GM12878 (cell line): ENCODE results near the gene NLGN1. TPM values are rescaled to one million over a fixed set of nuclear protein-coding genes. Genes with fewer than 3 reads are reported as not detected.

Experiments used
- ATAC-seq: fragments of 200-7000 bp; cut with Tn5 transposase; 3 replicates; pipeline ENCODE4 v1.9.1; 2020; ENCODE audit warnings: mild to moderate bottlenecking, moderate library complexity
- BruUV-seq: library from RNA; stranded (reverse); fragments of 400-500 nt; replicated peaks from 2 replicates; lab custom pipeline; 2021; lab: Mats Ljungman, UMichigan
- CTCF ChIA-PET: fragments of 300-600 bp; sonication (Branson Sonifier 250); formaldehyde crosslinking; extraction: SDS; loops from one replicate; lab custom pipeline; 2021; ENCODE audit warnings: inconsistent platforms; lab: Yijun Ruan, JAX
- POLR2A ChIA-PET: fragments of 350-600 bp; formaldehyde crosslinking; extraction: SDS; loops from one replicate; lab custom pipeline; 2021; ENCODE audit warnings: inconsistent platforms; lab: Charles Lee
- RAD21 ChIA-PET: fragments of 300-600 bp; sonication (Branson Sonifier 250); formaldehyde crosslinking; loops from one replicate; lab custom pipeline; 2023; ENCODE audit warnings: antibody characterized with exemption; ENCODE audit not compliant: unreplicated experiment; lab: Charles Lee
- SMC1A ChIA-PET: fragments of 300-600 bp; sonication (Branson Sonifier 250); formaldehyde crosslinking; loops from one replicate; lab custom pipeline; 2023; ENCODE audit not compliant: unreplicated experiment, uncharacterized antibody; lab: Charles Lee
- DNase-seq: peaks from one replicate; pipeline ENCODE4 v3.0.0-alpha.2; 2011; ENCODE audit warnings: low read depth, low spot score
- FAIRE-seq: peaks from 3 replicates; lab custom pipeline; 2011; peaks lifted over from hg19 to GRCh38; lab: Jason Lieb, UNC
- H2AFZ ChIP-seq: 2 replicates; pipeline ENCODE4 v1.6.0; 2011; ENCODE audit warnings: low read depth, low read length, control low read depth; ENCODE audit not compliant: control insufficient read depth
- H3K27ac ChIP-seq: 2 replicates; pipeline ENCODE4 v1.5.1; 2011; ENCODE audit warnings: control low read depth; ENCODE audit not compliant: control insufficient read depth, insufficient read depth
- H3K27me3 ChIP-seq, 2 experiments: replicated peaks in 1 of 2; 2 replicates each; pipeline versions ENCODE4 v1.6.0 to v1.6.1; 2011; ENCODE audit warnings: low read length in 1 of 2; ENCODE audit not compliant: control insufficient read depth in 2 of 2, insufficient read depth in 2 of 2
- H3K36me3 ChIP-seq, 2 experiments: 2 replicates each; pipeline ENCODE4 v1.5.1; 2011; ENCODE audit warnings: low read length in 1 of 2; ENCODE audit not compliant: control insufficient read depth in 2 of 2, insufficient read depth in 2 of 2
- H3K4me1 ChIP-seq: 2 replicates; pipeline ENCODE4 v1.6.1; 2011; ENCODE audit warnings: mild to moderate bottlenecking, low read length, moderate library complexity, mixed read lengths; ENCODE audit not compliant: control insufficient read depth, insufficient read depth
- H3K4me2 ChIP-seq: 2 replicates; pipeline ENCODE4 v1.6.0; 2011; ENCODE audit warnings: control low read depth; ENCODE audit not compliant: control insufficient read depth, insufficient read depth
- H3K4me3 ChIP-seq: fragments of 200-600 bp; sonication (generic); 2 replicates; pipeline ENCODE4 v1.5.1; 2016
- H3K79me2 ChIP-seq: 2 replicates; pipeline ENCODE4 v1.6.0; 2011; ENCODE audit warnings: low read length; ENCODE audit not compliant: control insufficient read depth, insufficient read depth
- H3K9ac ChIP-seq: 2 replicates; pipeline ENCODE4 v1.8.0; 2011; ENCODE audit warnings: low read length, control low read depth, mixed read lengths; ENCODE audit not compliant: control insufficient read depth, insufficient read depth
- H3K9me3 ChIP-seq: replicated peaks from 3 replicates; pipeline ENCODE4 v1.5.1; 2011; ENCODE audit warnings: mild to moderate bottlenecking, low read length; ENCODE audit not compliant: control insufficient read depth, insufficient read depth
- H4K20me1 ChIP-seq: 2 replicates; pipeline ENCODE4 v1.6.0; 2011; ENCODE audit not compliant: control insufficient read depth, insufficient read depth
- BCLAF1 ChIP-seq: fragments of 450-650 bp; IDR thresholded peaks from 2 replicates; pipeline ENCODE4 v1.6.1; 2017; ENCODE audit warnings: antibody characterized with exemption, mild to moderate bottlenecking, moderate library complexity
- EED ChIP-seq: sonication (generic); IDR thresholded peaks from 2 replicates; pipeline ENCODE4 v1.6.1; 2016; ENCODE audit warnings: antibody characterized with exemption, low read depth
- ESRRA ChIP-seq: IDR thresholded peaks from 2 replicates; pipeline ENCODE4 v1.6.1; 2012; ENCODE audit warnings: mild to moderate bottlenecking, low read length, improper control_type of control experiment
- KAT2A ChIP-seq: conservative IDR thresholded peaks from 2 replicates; pipeline ENCODE4 v1.6.1; 2011; ENCODE audit warnings: low read depth, low read length; ENCODE audit not compliant: control insufficient read depth
- MLLT1 ChIP-seq: fragments of 450-650 bp; IDR thresholded peaks from 2 replicates; pipeline ENCODE4 v1.6.1; 2016; ENCODE audit warnings: mild to moderate bottlenecking
- NFXL1 ChIP-seq: fragments of 450-650 bp; IDR thresholded peaks from 2 replicates; pipeline ENCODE4 v1.6.1; 2017; ENCODE audit warnings: antibody characterized with exemption, mild to moderate bottlenecking, borderline replicate concordance
- RAD51 ChIP-seq: fragments of 450-650 bp; IDR thresholded peaks from 2 replicates; pipeline ENCODE4 v1.6.1; 2016; ENCODE audit warnings: moderate library complexity, mild to moderate bottlenecking, inconsistent platforms
- SP1 ChIP-seq: IDR thresholded peaks from one replicate; pipeline ENCODE4 v1.6.1; 2011; ENCODE audit warnings: low read depth, low read length
- ZSCAN29 ChIP-seq: fragments of 450-650 bp; IDR thresholded peaks from 2 replicates; pipeline ENCODE4 v1.6.1; 2017; ENCODE audit warnings: mild to moderate bottlenecking, moderate library complexity
- WGBS: methylation state at CpG from one replicate; pipeline ENCODE4 v1.1.6; 2016; ENCODE audit warnings: low lambda C conversion rate; ENCODE audit not compliant: insufficient replicate concordance, insufficient coverage; ENCODE audit errors: missing lambda C conversion rate; 5-methylcytosine and 5-hydroxymethylcytosine counted together
- in situ Hi-C: fragments of 300-500 bp; cut with MboI; formaldehyde crosslinking; loops from 9 replicates; pipeline ENCODE4 v1.14.3; 2018; ENCODE audit warnings: mixed read lengths
- intact Hi-C: fragments of 100-400 bp; cut with micrococcal nuclease; formaldehyde crosslinking; loops from one replicate; pipeline ENCODE4 v1.14.2; 2022; ENCODE audit not compliant: unreplicated experiment
- polyA plus RNA-seq, 11 experiments: library from polyadenylated mRNA; depleted of rRNA in 4 of 11; unstranded in 6 of 11; stranded (reverse) in 5 of 11; fragments of >200 nt; fragmentation: Nextera tagmentation in 4 of 11; fragmentation: Illumina TruSeq in 1 of 11; extraction: Ambion mirVana in 4 of 11; extraction: Trizol in 1 of 11; gene quantifications; 1 replicate in 1 of 11; 2 replicates in 10 of 11; pipeline versions ENCODE4 v1.2.1 to v1.2.3, GENCODE V29; 2011 to 2016; ENCODE audit warnings: inconsistent platforms in 2 of 11, missing spikeins in 2 of 11, low read depth in 1 of 11
- total RNA-seq, 4 experiments: library from RNA; depleted of rRNA in 3 of 4; stranded (reverse); fragments of >200 nt in 3 of 4; fragmentation: Illumina TruSeq in 1 of 4; extraction: Trizol in 1 of 4; gene quantifications; 2 replicates each; pipeline versions ENCODE4 v1.2.1 to v1.2.3, GENCODE V29; 2013 to 2021

Gene NLGN1
- total and polyA plus RNA-seq, 10 of the 15 experiments (the other 5 are each of a cell fraction or from before 2014, with no cell fraction given), result not detected

DNA sequence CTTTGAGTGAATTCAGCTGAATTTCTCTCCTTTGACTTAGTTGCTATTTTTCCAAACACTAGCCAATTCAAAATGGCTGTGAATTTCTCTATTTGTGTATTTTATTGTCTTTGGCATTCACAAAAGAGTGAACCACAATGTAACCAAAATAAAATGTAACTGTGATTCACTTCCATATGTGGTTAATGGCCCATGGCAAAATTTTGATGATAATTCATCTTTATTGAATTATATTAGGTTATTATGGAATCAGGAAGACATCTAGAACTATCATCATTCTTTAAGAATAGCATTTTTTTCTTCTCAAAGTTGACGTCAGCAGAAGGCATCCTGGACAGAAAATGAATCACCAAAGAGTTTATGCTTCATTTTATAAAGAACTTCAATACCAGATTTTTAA lies 756.3 kb downstream of the NLGN1 start (continued):
- no peak for TF ChIP-seq BCLAF1

DNA sequence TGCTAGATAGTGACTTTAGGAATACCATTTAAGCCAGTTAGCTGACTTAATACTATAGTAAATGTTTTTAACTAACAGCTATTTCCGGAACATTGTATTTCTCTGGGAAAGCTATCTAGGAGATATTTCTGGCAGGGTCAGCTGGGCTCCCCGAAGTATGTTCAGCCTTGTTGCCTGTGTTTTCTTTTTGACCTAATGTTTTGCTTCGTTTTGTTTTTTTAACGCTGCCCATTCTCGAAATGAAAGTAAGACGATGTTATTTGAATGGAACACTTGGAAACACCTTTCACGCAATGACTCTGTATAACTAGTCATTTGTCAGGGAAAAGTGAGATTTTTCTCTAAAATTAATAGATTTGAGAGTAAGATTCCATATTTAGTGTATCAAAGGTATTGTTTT lies 758.7 kb downstream of the NLGN1 start:
- H4K20me1 ChIP-seq, result no peaks in the 10 kb centered on the region
- H3K27me3 ChIP-seq, result no peaks in the 10 kb centered on the region
- FAIRE-seq (no peak), DNase-seq (no peak), ATAC-seq (no peak)
- 36% methylated on average over 7 of the region's 7 CpGs for WGBS
- CTCF ChIA-PET, result no interaction called here
- H3K9ac ChIP-seq, result no peak overlapping the region
- SMC1A ChIA-PET, result interaction anchor here (1.4 kb wide), 1 partner anchor 52 kb away, joined by 3 read pairs; no protein-coding TSS in a partner anchor
- no peaks in the 10 kb centered on the region for H3K79me2 ChIP-seq
- in situ Hi-C loops (no loop called here), intact Hi-C loops (no loop called here)
- H2AFZ ChIP-seq, result no peak overlapping the region
- POLR2A ChIA-PET, result no interaction called here
- BruUV-seq, result no TSS peak
- RAD21 ChIA-PET, result no interaction called here
- H3K36me3 ChIP-seq, result no peaks in the 10 kb centered on the region
- no peak overlapping the region for H3K27ac ChIP-seq
- no peaks in the 10 kb centered on the region for H3K9me3 ChIP-seq
- no peak overlapping the region for H3K4me2 ChIP-seq
- H3K4me1 ChIP-seq, result no peaks in the 10 kb centered on the region
- H3K4me3 ChIP-seq, result no peak overlapping the region
- TF ChIP-seq MLLT1, result no peak
- no peak for TF ChIP-seq ESRRA
- no peak for TF ChIP-seq ZSCAN29
- TF ChIP-seq SP1, result no peak
- no peak for TF ChIP-seq KAT2A
- TF ChIP-seq RAD51, result no peak
- no peak for TF ChIP-seq EED
- no peak for TF ChIP-seq NFXL1
